Tongue (tissue), 3 donors: ENCODE data around the gene EYA2. TPM values are rescaled to one million over a fixed set of nuclear protein-coding genes. Genes with fewer than 3 reads are reported as not detected.

Experiments used
- DNase-seq: peaks from one replicate; pipeline ENCODE4 v3.0.0-alpha.2; 2015
- small RNA-seq: library from RNA; depleted of rRNA; stranded (forward); fragments of <200 nt; gene quantifications from one replicate; pipeline ENCODE3, GENCODE V24; 2014; ENCODE audit warnings: low replicate concordance
- total RNA-seq: library from RNA; depleted of rRNA; stranded (reverse); fragments of >200 nt; gene quantifications from one replicate; pipeline ENCODE4 v1.2.3, GENCODE V29; 2014

EYA2 gene
- total RNA-seq, 1 donor from 2014 or later: 1.3 TPM

DNA sequence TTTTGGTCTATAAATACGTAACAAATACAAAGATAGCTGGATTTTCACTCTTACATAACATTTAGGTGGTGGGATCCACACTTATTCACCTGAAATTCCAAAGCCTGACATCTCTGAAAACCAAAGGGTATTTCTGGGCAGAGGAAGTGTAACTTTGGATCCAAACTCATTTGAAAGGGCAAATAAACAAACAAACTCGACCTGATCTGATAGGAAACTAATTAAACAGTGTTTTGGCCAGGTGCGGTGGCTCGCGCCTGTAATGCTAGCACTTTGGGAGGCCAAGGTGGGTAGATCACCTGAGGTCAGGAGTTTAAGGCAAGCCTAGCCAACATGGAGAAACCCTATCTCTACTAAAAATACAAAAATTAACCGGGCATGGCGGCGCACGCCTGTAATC is 332.9 kb downstream of the EYA2 start:
- no peak for DNase-seq

- DNase-seq: no peak
These were observed 334.0 kb downstream of the EYA2 start for GRCh38 chr20:47228654-47229053.

GRCh38 chr20:47230811-47231256 is 336.2 kb downstream of the EYA2 start:
- DNase-seq: no peak

DNA sequence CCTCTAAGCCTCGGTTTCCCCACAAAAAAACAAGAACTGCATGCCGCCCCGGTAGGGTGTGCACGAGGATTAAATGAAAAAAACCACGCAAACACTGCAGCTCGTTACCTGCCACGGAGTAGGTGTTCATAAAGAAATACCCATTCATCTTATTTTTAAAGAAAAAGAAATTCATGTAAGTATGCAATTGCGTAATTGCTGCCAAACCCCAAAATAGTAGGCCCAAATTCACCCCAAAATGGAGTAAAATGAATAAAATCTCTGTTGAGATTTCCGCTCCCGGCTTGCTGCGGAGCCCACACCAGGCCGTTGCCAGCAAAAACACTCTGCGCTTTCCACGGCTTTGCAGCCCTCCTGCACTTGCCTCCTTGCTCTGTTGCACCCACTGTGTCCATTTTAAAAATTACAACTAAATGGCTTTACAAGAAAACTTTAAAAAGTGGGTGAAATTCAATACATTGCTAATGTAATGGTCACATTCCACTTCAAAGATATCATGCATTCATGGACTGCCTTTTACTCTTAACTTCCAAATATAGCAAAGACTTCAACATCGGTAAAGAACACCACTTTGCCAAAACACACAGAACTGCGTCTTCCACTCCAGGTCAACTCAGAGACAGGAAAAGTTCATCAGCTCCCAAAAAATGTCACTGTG is 336.9 kb downstream of the EYA2 start:
- no peak for DNase-seq

- DNase-seq: no peak
These were observed 337.9 kb downstream of the EYA2 start for GRCh38 chr20:47232518-47232917.

GRCh38 chr20:47233333-47234188 is 338.9 kb downstream of the EYA2 start:
- DNase-seq: no peak

DNA sequence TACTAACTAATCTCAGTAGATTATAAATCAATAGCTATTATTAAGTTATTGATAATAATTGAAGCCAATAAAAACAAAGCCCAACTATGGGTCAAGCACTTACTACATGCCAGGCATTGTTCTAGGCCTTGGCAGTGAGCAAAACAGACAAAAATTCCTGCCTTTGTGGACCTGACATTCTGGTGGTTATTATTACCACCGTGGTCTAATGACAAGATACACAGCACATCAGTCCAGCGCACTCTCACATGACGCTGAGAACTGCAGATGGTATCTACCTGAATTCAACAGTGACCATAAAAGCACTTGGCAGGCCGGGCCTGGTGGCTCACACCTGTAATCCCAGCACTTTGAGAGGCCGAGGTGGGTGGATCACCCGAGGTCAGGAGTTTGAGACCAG is 340.5 kb downstream of the EYA2 start:
- no peak for DNase-seq

DNA sequence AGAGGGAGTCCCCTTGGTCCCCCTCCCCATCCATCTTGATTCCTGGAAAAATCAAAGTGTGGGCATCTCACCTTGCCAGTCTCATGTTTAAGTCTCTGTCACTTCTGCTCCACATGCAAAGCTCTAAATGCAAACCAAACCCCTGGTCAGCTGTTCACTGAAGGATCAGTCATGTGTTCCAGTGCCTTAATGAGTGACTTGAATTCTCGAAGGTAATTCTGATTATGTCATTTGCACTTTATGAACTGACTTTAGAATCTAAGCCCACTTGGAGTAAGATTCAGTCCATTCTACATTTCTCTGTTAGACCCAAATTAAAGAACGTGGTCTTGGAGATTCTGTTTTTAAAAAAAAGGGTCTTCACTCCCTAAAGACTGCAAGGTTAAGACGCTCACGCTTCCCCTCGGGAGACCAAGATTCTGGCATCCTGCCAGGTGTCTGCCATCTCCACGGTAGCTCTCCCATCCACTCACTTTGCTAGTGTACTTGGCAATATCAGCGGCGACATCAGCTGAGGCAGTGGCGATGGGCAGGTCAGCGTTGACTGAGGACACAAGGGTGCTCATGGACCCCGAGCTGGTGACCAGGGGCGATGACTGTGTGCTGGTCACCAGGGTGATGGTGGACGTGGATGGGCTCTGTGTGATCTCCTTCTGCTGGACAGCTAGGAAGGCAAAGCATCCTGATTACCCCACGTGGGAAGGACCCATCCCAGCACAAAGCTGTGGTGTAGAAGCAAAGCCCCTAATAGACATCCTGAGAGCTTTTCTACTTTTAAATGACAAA is 341.4 kb downstream of the EYA2 start:
- no peak for DNase-seq

GRCh38 chr20:47236639-47236900 is 341.9 kb downstream of the EYA2 start:
- no peak for DNase-seq

DNA sequence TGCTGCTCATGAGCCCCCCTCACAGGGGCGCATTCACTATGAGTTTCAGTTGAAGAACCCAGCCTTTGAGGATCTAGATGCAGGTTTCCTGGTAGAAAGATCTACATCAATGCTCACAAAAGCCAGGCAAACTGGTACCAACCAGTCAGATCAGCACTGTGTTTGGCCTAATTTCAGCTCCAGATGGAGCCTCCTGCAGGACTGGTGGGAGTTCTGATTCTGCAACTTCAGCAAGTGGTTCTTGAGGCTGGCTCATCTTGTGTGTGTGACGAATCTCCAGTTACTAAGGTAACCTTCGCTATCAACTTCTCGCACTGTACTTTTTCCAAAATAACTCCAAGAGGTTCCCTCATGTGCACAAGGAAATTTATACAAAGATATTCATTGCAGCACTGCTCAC is 343.1 kb downstream of the EYA2 start:
- DNase-seq: no peak

Small RNA genes within 50 kb of the gene (small RNA-seq; reads per million reads assigned to genes)
- not detected for gene MIR3616

Other genes starting within 250 kb of the EYA2 start
- gene SLC13A3, start 243.4 kb upstream of the EYA2 start, total RNA-seq: 1.7 TPM
- 13.2 TPM for gene TP53RK, start 205.4 kb upstream of the EYA2 start, total RNA-seq
- 31.2 TPM for gene SLC2A10, start 185.2 kb upstream of the EYA2 start, total RNA-seq